ENCODE results near the gene RNF182. TPM values are rescaled to one million over a fixed set of nuclear protein-coding genes. Genes with fewer than 3 reads are reported as not detected.

Gene RNF182
- total RNA-seq, 2 donors from 2014 or later, result not detected

- H3K27ac ChIP-seq, result no peak overlapping the region
- H3K36me3 ChIP-seq, result no peaks in the 10 kb centered on the region
- no peaks in the 10 kb centered on the region for H3K27me3 ChIP-seq (replicated peaks; ENCODE audit: insufficient read depth)
- DNase-seq (ENCODE audit: low spot score) (no peak), ATAC-seq (ENCODE audit: insufficient number of reproducible peaks, low FRiP score, low read depth) (no peak)
- TF ChIP-seq CTCF (IDR thresholded peaks at IDR 0.05), result no peak
- no peaks in the 10 kb centered on the region for H3K4me1 ChIP-seq (ENCODE audit: control insufficient read depth in 1 of 2, low read depth in 2 of 2)
- H3K9me3 ChIP-seq, result no peaks in the 10 kb centered on the region
- no peak overlapping the region for H3K4me3 ChIP-seq
Measured at GRCh38 chr6:13911337-13911736, 13.4 kb upstream of the RNF182 start.

DNA sequence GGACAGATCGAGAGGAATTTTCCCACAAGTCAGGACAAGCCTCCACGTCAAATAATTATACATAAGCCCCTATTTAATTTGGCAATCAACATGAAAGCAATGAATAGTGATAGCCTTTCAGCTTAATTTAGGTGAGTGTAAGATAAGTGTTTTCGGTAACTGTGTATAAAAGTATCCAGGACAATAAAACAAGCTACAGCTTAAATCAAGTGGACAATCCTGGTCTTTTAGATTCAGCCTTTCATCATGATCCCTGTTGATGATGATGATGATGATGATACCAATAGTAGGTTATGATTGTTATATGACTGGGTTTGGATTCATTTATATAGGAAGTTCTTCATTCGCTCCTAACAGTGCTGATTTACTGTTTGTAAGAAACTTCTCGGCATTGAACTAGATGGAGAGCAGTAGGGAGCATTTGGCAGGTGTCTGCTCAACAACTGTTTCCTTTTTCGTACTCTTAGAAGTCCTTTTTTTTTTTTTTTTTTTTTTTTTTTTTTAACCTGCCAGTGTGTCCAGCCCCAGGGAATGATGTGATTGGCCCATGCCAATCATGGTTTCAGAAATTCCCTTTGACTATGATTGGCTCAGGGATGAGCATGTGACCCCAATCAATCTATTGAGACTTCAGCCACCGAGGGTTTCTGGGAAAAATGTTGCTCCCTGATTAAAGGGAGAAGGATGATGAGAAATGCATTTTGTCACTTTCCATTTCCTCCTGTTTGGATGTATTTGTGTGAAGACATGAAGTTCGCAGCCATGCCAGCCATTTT, 11.3 kb upstream of the RNF182 start:
- ATAC-seq (ENCODE audit: insufficient number of reproducible peaks, low FRiP score, low read depth) (no peak), DNase-seq (ENCODE audit: low spot score) (no peak)
- Histone ChIP-seq H3K27ac (no peak overlapping the region), H3K36me3 (no peaks in the 10 kb centered on the region), H3K9me3 (no peaks in the 10 kb centered on the region), H3K4me1 (ENCODE audit: control insufficient read depth in 1 of 2, low read depth in 2 of 2) (no peaks in the 10 kb centered on the region), H3K4me3 (no peak overlapping the region), H3K27me3 (replicated peaks; ENCODE audit: insufficient read depth) (no peaks in the 10 kb centered on the region)
- no peak for TF ChIP-seq CTCF (IDR thresholded peaks at IDR 0.05)

DNA sequence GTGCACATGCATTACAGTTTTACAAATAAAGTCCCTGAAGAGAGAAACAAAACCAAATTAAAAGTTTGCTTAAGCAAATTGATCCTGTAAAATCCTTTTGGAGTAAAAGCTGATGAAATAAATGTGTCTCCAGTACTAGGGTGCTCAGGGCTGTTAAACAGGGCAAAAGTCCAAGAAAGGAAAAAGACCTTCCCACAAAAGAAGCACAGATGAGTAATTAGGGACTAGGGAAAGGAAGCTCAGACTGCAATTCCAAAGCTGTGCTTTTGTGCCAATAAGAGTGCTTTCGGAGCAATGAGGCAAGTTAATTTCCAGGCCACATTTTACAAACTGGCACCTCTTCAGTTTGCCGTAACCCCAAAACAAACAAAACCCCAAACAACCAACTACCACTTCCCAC, 10.4 kb upstream of the RNF182 start:
- Histone ChIP-seq H3K27ac (no peak overlapping the region), H3K36me3 (no peaks in the 10 kb centered on the region), H3K27me3 (replicated peaks; ENCODE audit: insufficient read depth) (no peaks in the 10 kb centered on the region), H3K9me3 (no peaks in the 10 kb centered on the region), H3K4me1 (ENCODE audit: control insufficient read depth in 1 of 2, low read depth in 2 of 2) (no peaks in the 10 kb centered on the region), H3K4me3 (no peak overlapping the region)
- DNase-seq (ENCODE audit: low spot score) (no peak), ATAC-seq (ENCODE audit: insufficient number of reproducible peaks, low FRiP score, low read depth) (no peak)
- TF ChIP-seq CTCF (IDR thresholded peaks at IDR 0.05), result no peak

GRCh38 chr6:13915561-13916229, 9.1 kb upstream of the RNF182 start:
- Histone ChIP-seq H3K27me3 (replicated peaks; ENCODE audit: insufficient read depth) (no peaks in the 10 kb centered on the region), H3K4me1 (ENCODE audit: control insufficient read depth in 1 of 2, low read depth in 2 of 2) (no peaks in the 10 kb centered on the region), H3K9me3 (no peaks in the 10 kb centered on the region), H3K27ac (no peak overlapping the region), H3K36me3 (no peaks in the 10 kb centered on the region), H3K4me3 (no peak overlapping the region)
- TF ChIP-seq CTCF (IDR thresholded peaks at IDR 0.05), result no peak
- DNase-seq (ENCODE audit: low spot score), result no peak
- no peak for ATAC-seq (ENCODE audit: insufficient number of reproducible peaks, low FRiP score, low read depth)

GRCh38 chr6:13916230-13916944, 8.4 kb upstream of the RNF182 start:
- H3K36me3 ChIP-seq, result no peaks in the 10 kb centered on the region
- no peak for TF ChIP-seq CTCF (IDR thresholded peaks at IDR 0.05)
- H3K27me3 ChIP-seq (replicated peaks; ENCODE audit: insufficient read depth), result no peaks in the 10 kb centered on the region
- H3K4me1 ChIP-seq (ENCODE audit: control insufficient read depth in 1 of 2, low read depth in 2 of 2), result no peaks in the 10 kb centered on the region
- no peaks in the 10 kb centered on the region for H3K9me3 ChIP-seq
- no peak overlapping the region for H3K4me3 ChIP-seq
- DNase-seq (ENCODE audit: low spot score) (no peak), ATAC-seq (ENCODE audit: insufficient number of reproducible peaks, low FRiP score, low read depth) (no peak)
- no peak overlapping the region for H3K27ac ChIP-seq

Data from thoracic aorta (tissue), 2 donors.